ENCODE results near the gene MAP3K2.

Gene MAP3K2

GRCh38 chr2:127398239-127398590 is 10.4 kb upstream of the MAP3K2 start:
- no peak for DNase-seq (ENCODE audit: low read depth)
- no peak for TF ChIP-seq CTCF (IDR thresholded peaks at IDR 0.05; ENCODE audit: control insufficient read depth, extremely low read depth, insufficient read depth)
- no peak overlapping the region for H3K4me3 ChIP-seq (ENCODE audit: low read depth, low read length)

- no peak for TF ChIP-seq CTCF (IDR thresholded peaks at IDR 0.05; ENCODE audit: control insufficient read depth, extremely low read depth, insufficient read depth)
- no peak for DNase-seq (ENCODE audit: low read depth)
Measured at GRCh38 chr2:127397568-127398238, 9.9 kb upstream of the MAP3K2 start.

GRCh38 chr2:127394492-127394891 is 6.7 kb upstream of the MAP3K2 start:
- no peak overlapping the region for H3K4me3 ChIP-seq (ENCODE audit: low read depth, low read length)
- TF ChIP-seq CTCF (IDR thresholded peaks at IDR 0.05; ENCODE audit: control insufficient read depth, extremely low read depth, insufficient read depth), result no peak
- no peak for DNase-seq (ENCODE audit: low read depth)

More at GRCh38 chr2:127397568-127398238, 9.9 kb upstream of the MAP3K2 start:
- no peak overlapping the region for H3K4me3 ChIP-seq (ENCODE audit: low read depth, low read length)

- no peak for TF ChIP-seq CTCF (IDR thresholded peaks at IDR 0.05; ENCODE audit: control insufficient read depth, extremely low read depth, insufficient read depth)
Measured at GRCh38 chr2:127392828-127393578, 5.2 kb upstream of the MAP3K2 start.

GRCh38 chr2:127392133-127392827 is 4.5 kb upstream of the MAP3K2 start:
- H3K4me3 ChIP-seq (ENCODE audit: low read depth, low read length), result no peak overlapping the region
- DNase-seq (ENCODE audit: low read depth), result no peak
- no peak for TF ChIP-seq CTCF (IDR thresholded peaks at IDR 0.05; ENCODE audit: control insufficient read depth, extremely low read depth, insufficient read depth)

More at GRCh38 chr2:127392828-127393578, 5.2 kb upstream of the MAP3K2 start:
- no peak for DNase-seq (ENCODE audit: low read depth)
- H3K4me3 ChIP-seq (ENCODE audit: low read depth, low read length), result no peak overlapping the region

GRCh38 chr2:127389778-127390435 is 2.1 kb upstream of the MAP3K2 start:
- no peak for TF ChIP-seq CTCF (IDR thresholded peaks at IDR 0.05; ENCODE audit: control insufficient read depth, extremely low read depth, insufficient read depth)
- no peak for DNase-seq (ENCODE audit: low read depth)
- H3K4me3 ChIP-seq (ENCODE audit: low read depth, low read length), result no peak overlapping the region

Measured in LNCaP clone FGC (cell line).